Measurements from ENCODE around the gene SLC25A39.

DNA sequence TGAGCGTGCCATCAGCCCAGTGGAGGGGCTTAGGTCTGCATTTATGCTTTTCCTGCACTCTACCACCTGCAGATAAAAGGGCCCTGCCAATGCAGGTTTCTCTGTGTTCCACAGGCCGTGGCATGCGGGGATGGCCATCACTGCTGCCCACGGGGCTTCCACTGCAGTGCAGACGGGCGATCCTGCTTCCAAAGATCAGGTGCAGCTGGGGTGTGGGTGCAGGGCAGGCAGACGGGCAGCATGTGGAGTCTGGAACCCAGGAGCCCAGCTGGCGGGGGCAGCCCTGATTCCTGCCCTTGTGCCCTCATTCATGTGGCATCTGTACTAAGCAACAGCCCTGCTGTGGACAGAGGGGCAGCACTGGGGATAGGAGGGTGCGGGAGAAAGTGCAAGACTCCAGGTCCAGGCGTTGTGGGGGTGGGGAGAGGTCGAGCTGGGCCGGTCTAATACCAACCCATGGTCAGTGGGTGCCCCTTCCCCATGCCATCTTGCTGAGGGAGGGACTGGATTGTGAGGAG lies 25.0 kb upstream of the SLC25A39 start:
- TF ChIP-seq GATA2 (IDR thresholded peaks at IDR 0.05; ENCODE audit: low read depth, low read length) (no peak), GATA3 (IDR thresholded peaks at IDR 0.05; ENCODE audit: low read depth, low read length) (no peak)

All from SH-SY5Y (cell line).